Testis (tissue), 5 donors: ENCODE results near the gene CALML4. TPM values are rescaled to one million over a fixed set of nuclear protein-coding genes. Genes with fewer than 3 reads are reported as not detected.

Source experiments
- DNase-seq: peaks from one replicate; pipeline ENCODE4 v3.0.0-alpha.2; 2019
- H3K27ac ChIP-seq, 2 donors: fragments of 200-600 bp; sonication (generic); one replicate each; pipeline ENCODE4 v1.5.1; 2019
- H3K27me3 ChIP-seq: fragments of 200-600 bp; sonication (generic); one replicate; pipeline ENCODE4 v1.5.1; 2019
- H3K36me3 ChIP-seq: fragments of 200-600 bp; sonication (generic); one replicate; pipeline ENCODE4 v1.5.1; 2017; ENCODE audit warnings: low read depth; ENCODE audit errors: missing control alignments
- H3K4me1 ChIP-seq: fragments of 200-600 bp; sonication (generic); one replicate; pipeline ENCODE4 v1.5.1; 2019
- H3K4me3 ChIP-seq, 2 donors: fragments of 200-600 bp; sonication (generic); one replicate each; pipeline ENCODE4 v1.5.1; 2017 to 2019
- H3K9me3 ChIP-seq: fragments of 200-600 bp; sonication (generic); one replicate; pipeline ENCODE4 v1.5.1; 2017
- CTCF ChIP-seq, 3 experiments: fragments of 450-650 bp in 2 of 3; fragments of 200-600 bp in 1 of 3; sonication (generic) in 1 of 3; IDR thresholded peaks; one replicate each; pipeline ENCODE4 v1.5.1; 2016 to 2019; ENCODE audit warnings: antibody characterized with exemption in 3 of 3, mild to moderate bottlenecking in 2 of 3, moderate library complexity in 1 of 3
- POLR2A ChIP-seq: fragments of 450-650 bp; IDR thresholded peaks from one replicate; pipeline ENCODE4 v1.6.1; 2017; ENCODE audit warnings: antibody characterized with exemption, mild to moderate bottlenecking, moderate library complexity
- WGBS, 2 donors: methylation state at CpG; one replicate each; pipeline ENCODE4 v1.1.5; 2018; 5-methylcytosine and 5-hydroxymethylcytosine counted together
- intact Hi-C: fragments of 100-400 bp; cut with DNase I; formaldehyde crosslinking; loops from one replicate; pipeline ENCODE4 v1.15.1; 2023; ENCODE audit warnings: low total_unique reads
- long read RNA-seq, 2 donors: transcript quantifications; one replicate each; lab custom pipeline, GENCODE V29; 2026
- polyA plus RNA-seq: library from polyadenylated mRNA; stranded (reverse); fragments of 350-450 nt; fragmentation: Illumina TruSeq; extraction: RNeasy Lipid Tissue Mini Kit (QIAGEN cat#74804); gene quantifications from one replicate; pipeline ENCODE4 v1.2.3, GENCODE V29; 2014; ENCODE audit warnings: low read depth, low replicate concordance; ENCODE audit not compliant: insufficient read depth
- total RNA-seq, 2 donors: library from RNA; depleted of rRNA; stranded (reverse); fragments of >200 nt; gene quantifications; one replicate each; pipeline ENCODE4 v1.2.3, GENCODE V29; 2016

Gene CALML4
- total RNA-seq (10 to 100 TPM in 1 of 2 donors, 1 to 10 TPM in 1; 6.8 to 10.4 TPM), polyA plus RNA-seq (10.5 TPM)
- long read RNA-seq, donor 1, full-length matches to known transcripts = 5 of 5 reads
- long read RNA-seq, donor 1, partial matches to known transcripts = 0 of 5 reads
- long read RNA-seq, donor 1, other reads (novel, unspliced or antisense) = 0 of 5 reads
- long read RNA-seq, donor 2, partial matches to known transcripts = 0 of 2 reads
- long read RNA-seq, donor 2, other reads (novel, unspliced or antisense) = 0 of 2 reads

- Histone ChIP-seq H3K27me3 (no peaks in the 10 kb centered on the region), H3K36me3 (no peaks in the 10 kb centered on the region), H3K9me3 (no peaks in the 10 kb centered on the region), H3K27ac (peak within 1 kb of the TSS; percentile 24 to 50), H3K4me1 (peaks cover 23% of the 10 kb centered on the region), H3K4me3 (no peak within 1 kb of the TSS)
- intact Hi-C loops = no loop called here
- peak; percentile 63 for DNase-seq
- TF ChIP-seq POLR2A (no peak), CTCF (IDR thresholded peaks at IDR 0.05) (no peak)
- WGBS, 2 donors = 42 to 67% methylated on average over 3 to 16 of the region's 16 CpGs
Observed at GRCh38 chr15:68204776-68205557, at the start of gene CALML4. TSS of gene CALML4 (minus strand) at chr15:68205332. CDS start at chr15:68205247, 85 bp downstream.

- Histone ChIP-seq H3K4me1 (peaks cover 4% of the 10 kb centered on the region), H3K9me3 (no peaks in the 10 kb centered on the region), H3K36me3 (no peaks in the 10 kb centered on the region), H3K27me3 (no peaks in the 10 kb centered on the region), H3K27ac (no peak overlapping the region), H3K4me3 (no peak overlapping the region)
- WGBS, 2 donors = 17 to 20% methylated on average over 7 of the region's 7 CpGs
- intact Hi-C loops = no loop called here
- no peak for TF ChIP-seq POLR2A
- peak; percentile 83 to 91 (median 85) for TF ChIP-seq CTCF (IDR thresholded peaks at IDR 0.05)
- peak; percentile 71 for DNase-seq
Observed at GRCh38 chr15:68252925-68253534, 47.9 kb upstream of the CALML4 start.

- Histone ChIP-seq H3K9me3 (no peaks in the 10 kb centered on the region), H3K4me3 (no peak overlapping the region), H3K36me3 (no peaks in the 10 kb centered on the region), H3K27ac (no peak overlapping the region), H3K27me3 (no peaks in the 10 kb centered on the region), H3K4me1 (no peaks in the 10 kb centered on the region)
- intact Hi-C loops = no loop called here
- 76 to 77% methylated on average over 3 of the region's 3 CpGs for whole genome bisulfite sequencing, 2 donors
- TF ChIP-seq CTCF (IDR thresholded peaks at IDR 0.05) = no peak
- TF ChIP-seq POLR2A = no peak
- DNase-seq = no peak
Observed at GRCh38 chr15:68249058-68249713, 44.1 kb upstream of the CALML4 start.

- Histone ChIP-seq H3K27ac (no peak overlapping the region), H3K27me3 (no peaks in the 10 kb centered on the region), H3K4me1 (no peaks in the 10 kb centered on the region), H3K4me3 (no peak overlapping the region), H3K9me3 (no peaks in the 10 kb centered on the region), H3K36me3 (no peaks in the 10 kb centered on the region)
- 85 to 93% methylated on average over 1 of the region's 1 CpG for WGBS, 2 donors
- DNase-seq = no peak
- TF ChIP-seq POLR2A (no peak), CTCF (IDR thresholded peaks at IDR 0.05) (no peak)
- intact Hi-C loops = no loop called here
Observed at GRCh38 chr15:68244235-68244634, 39.1 kb upstream of the CALML4 start.
